GF-D8 (cell line): ENCODE data around the gene GALNT2.

Source experiments
- DNase-seq: peaks from one replicate; lab custom pipeline; 2025; lab: John Stamatoyannopoulos, UW

GALNT2 gene

DNA sequence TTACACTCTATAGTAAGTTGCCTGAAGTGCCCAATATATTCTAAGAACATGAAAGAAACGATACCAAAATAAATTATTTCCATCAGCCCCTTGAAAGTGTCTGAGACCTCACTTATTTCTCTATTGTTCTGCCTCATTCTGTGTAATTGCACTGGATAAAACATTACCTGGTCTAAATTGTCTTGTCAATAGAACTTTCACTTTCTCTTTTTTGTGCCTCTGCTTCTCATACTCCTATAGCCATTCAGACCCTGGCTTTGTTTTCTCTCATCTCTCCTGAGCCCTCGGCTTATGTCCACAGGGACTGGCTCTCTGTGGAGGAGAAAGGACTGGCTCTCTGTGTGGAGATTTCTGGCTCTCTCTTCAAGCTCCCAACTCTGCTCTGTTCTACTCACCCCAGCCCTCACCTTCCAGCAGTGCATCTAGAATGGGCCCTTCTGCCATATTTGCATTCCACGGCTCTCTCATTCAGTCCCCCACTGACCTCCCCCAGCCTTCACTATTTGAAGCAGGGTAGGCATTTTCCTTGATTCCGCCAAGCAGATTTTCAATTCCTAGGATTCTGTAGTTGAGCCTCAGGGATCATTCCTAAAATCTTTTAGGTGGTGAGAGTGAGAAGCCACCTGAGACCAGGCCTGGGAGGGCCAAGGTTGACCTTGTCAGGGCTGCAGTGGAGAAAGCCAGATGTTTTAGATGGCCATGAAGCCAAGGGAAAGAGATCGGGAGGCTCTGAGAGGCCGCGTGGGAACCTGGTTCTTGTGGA is 15.9 kb upstream of the GALNT2 start:
- no peak for DNase-seq

DNA sequence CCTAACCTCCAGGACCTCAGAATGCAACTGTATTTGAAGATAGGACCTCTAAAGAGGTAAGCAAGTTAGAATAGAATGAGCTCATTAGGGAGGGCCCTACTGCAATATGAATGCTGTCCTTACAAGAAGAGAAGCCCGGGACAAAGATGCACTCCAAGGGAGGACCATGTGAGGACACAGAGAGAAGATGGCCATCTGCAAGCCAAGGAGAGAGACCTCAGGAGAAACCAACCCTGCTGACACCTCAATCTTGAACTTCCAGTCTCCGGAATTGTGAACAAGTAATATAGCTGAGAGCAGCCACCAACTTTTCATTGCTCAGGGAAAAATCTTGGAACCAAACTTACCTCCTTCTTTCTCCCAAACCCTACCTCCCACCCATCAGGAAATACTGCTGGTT is 15.0 kb upstream of the GALNT2 start:
- no peak for DNase-seq

DNA sequence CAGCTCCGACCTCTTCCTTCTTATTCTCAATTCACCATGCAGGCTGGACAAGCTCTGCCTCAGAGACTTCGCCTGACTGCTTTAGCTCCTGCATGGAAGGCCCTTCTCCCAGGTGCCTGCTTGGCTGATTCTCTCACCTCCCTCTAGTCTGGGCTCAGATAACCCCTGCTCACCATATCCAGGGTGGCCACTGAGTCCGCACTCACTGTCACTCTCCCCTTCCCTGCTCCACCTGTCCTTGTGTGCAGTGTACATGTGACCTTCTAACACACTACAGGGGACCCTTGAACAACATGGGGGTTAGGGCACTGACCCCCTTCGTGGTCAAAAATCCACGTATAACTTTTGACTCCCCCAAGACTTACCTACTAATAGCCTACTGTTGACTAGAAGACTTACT is 14.4 kb upstream of the GALNT2 start:
- no peak for DNase-seq

DNA sequence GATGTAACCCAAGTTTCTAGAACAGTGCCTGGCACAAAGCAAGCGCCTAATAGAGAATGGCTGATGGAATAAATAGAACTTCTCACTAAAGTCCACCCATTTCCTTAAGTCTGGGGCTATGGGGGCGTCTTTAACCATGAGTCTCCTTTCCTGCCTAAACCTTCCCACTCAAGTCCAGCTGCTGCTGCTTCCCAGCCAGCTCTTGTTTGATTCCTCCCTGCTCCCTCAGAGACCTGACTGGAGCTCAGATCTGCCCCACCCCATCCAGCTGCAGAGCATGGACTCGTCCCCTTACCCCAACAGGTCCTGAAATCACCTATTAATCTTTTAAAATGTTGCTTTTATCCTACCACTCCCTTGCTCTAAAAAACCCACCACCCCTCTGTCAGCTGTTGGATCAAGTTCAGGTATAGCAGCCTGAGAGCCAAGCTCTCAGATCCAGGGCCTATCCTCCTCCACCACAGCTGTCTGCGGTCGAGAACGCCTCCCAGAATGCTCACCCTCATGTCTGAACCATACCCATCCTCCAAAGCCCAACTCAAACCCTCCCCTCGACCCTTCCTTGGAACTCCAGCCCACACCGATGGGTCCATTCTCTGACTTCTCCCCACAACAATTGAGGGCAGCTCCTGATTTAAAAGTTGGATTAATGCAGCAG is 12.8 kb upstream of the GALNT2 start:
- no peak for DNase-seq

DNA sequence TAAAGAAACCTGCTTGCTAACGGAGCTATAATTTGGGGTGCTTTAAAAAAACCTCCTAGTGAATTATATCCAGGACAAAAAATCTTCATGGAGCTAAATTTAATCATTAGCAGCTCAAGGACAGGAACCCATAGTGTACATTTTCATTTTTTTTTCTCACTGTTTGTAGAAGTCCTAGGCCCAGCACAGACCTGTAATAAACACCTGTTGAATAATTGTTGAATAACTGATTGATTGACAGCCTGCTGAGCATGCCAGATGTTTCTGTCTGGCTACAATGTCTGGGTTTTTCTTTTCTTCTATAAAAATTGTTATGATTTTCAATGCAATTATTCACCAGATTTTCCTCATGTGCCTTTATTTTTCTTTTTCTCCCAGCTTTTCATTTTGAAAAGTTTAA is 10.9 kb upstream of the GALNT2 start:
- no peak for DNase-seq

DNA sequence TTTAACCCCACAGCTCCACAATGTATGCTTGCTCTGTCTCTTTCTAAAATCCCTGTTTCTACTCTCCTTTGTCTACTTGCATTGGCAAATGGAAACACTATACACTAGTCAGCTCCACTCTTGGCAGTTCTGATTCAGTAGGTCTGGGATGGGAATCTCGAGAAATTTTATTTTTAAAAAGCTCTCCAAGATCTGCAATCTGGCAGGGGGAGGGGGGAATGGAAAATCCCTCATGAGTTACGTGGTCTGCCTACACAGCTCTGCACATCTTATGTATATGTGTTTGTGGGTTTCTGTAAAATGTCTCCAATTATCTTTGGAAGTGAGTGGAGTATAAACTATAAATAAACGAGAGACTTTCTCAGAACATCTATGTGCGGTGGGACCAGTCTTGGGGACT is 9.9 kb upstream of the GALNT2 start:
- DNase-seq, result no peak

DNA sequence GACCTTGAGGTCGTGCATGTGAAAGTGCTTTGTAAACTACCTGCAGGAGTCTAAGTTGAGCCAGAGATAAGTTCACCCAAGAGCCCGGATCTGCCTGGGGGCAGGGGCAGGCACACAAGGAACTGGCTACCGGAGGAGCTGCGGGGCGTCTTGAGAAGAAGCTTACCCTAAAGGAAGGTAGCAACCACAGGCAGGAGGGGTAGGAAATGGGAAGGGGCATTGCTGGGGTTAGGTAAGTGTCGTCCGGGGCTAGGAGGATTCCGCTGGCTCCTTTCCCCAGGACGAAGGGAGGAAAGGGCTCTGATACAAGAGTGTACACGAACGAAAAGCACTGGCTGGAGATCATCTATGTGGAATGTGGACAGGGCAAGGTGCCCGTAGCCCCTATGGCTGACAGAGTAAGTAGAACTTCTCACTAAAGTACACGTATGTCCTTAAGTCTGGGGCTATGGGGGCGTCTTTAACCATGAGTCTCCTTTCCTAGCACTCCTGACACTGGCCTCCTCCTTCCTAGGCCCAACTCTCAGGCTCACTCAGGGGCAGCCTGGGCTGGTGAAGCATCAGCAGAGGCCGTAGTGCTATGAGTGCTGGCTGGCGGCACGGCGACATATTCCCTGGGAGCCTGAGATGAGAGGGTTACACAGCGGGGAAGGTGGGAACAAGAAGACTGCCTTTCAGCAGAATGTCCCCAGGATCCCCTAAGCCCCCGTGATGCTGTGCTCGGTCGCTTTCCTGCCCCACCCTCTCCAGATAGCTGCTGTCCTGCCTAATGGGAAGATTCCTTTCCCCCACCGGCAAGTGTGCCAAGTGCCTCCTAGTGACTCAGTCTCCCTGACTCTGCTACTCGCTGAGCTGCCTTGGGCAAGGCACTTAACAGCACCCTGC is 9.1 kb upstream of the GALNT2 start:
- DNase-seq, result no peak

DNA sequence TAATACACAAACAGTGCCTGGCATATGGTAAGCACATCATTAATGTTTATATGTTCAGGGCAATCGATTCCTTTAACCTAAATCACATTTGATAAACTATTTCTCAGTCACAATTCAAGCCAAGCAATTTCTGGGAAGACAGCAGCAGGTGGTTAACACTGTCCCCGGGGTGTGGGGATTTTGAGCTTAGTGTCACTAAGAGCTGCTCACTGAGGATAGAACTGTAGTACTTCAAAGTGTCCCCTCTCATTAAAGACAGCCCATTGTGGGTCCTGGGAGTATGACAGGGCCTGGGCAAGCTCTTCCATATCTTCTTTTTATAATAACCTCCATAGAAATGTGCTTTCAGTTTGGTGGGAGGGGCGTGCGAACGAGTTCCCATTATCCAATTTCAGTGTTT is 8.4 kb upstream of the GALNT2 start:
- DNase-seq, result no peak

DNA sequence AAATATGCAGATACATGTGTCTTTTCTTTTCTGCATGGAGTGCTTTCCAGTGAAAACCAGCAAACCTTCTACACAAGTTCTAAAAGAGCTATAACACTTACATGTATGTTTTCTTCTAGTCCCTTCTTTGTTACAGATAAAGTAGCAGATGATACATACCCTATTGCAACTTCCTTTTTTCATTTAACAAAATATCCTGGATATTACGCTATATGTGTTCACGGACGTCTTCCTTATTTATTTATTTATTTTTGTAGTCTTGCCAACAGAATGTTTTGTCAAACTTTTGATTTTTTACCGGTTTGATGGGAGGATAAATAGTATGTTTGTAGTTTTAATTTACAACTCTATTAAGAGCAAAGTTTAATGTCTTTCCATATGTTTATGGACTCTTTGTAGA is 5.2 kb upstream of the GALNT2 start:
- no peak for DNase-seq

DNA sequence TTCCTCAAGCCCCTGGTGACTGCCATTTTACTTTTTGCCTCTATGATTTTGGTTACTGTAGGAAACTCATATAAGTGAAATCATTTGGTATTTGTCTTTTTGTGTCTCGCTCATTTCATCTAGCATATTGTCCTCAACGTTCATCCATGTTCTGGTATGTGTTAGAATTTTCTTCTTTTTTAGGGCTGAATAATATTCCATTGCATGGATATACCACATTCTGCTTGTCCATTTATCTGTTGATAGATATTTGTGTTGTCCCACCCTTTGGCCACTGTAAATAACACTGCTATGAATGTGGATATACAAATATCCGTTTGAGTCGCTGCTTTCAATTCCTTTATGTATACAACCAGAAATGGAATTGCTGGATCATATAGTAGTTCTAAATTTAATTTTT is 4.5 kb upstream of the GALNT2 start:
- no peak for DNase-seq

DNA sequence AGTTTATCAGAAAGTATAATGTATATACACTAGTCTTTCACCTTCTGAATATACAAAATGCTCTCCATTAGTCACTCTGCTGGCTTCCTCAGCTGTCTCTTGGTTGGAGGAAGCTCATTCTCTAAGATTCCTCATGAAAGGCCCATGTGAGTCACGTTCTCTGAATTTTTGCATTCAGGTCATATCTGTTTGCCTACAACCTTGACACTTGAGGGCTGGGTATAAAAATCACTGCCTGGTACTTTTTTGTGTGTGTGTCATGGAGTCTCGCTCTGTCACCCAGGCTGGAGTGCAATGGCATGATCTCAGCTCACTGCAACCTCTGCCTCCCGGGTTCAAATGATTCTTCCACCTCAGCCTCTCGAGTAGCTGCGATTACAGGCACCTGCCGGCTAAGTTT is 2.8 kb upstream of the GALNT2 start:
- no peak for DNase-seq

DNA sequence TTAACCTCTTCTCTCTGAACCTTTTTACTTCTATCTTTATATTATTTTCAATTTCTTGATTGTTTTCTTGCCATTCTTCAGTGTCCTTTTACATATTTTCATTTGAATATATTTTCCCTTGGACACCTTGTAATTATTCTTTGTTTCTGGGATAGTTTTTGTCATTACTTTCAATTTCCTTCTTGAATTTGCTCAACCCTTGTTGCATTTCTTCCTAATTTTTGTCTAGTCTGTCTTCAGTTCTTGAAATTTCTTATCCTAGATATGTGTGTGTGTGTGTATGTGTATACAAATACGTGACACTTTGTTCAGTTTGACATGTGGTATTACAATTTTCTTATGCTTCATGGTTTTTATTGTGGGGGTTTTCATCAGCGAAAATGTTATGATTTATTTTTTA is 1.9 kb upstream of the GALNT2 start:
- no peak for DNase-seq

DNA sequence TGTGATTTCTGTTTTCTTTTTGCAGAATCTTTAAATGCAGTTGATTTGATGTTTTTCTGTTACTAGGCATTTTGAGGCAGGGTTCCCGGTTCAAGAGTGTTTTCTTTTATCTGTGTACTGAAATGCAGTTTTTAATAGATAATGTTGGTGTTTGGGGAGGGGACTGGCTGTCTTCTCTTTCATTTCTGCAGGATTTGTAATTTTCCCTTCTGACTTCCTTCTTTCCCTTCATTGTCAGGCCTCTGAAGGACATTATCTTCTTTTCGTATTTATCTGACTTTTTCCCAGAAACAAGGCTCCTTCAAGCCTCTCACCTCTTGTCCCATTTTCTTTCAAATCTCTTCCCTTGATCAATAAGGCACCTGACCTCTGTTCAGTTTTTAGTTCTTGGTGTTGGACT is 1.5 kb upstream of the GALNT2 start:
- DNase-seq, result no peak

DNA sequence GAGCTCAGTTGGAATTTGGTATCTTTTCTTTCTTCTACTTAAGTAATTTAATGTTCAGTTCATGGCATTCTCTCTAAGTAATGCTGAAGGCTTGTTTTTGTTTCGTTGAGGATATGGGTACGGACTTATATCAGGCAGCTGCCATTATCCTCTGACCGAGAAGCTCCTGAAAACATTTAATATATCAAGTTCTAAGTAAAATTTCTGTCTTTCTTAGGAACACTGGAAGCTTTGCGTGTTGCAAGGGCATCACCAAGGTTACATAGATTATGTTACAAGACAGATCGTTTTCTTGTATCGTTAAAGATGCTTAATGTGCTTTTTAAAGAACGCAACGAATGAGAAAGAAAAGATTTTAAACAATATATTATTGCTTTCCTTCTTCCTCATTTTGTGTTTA is 1.0 kb upstream of the GALNT2 start:
- peak; percentile 27 for DNase-seq

DNA sequence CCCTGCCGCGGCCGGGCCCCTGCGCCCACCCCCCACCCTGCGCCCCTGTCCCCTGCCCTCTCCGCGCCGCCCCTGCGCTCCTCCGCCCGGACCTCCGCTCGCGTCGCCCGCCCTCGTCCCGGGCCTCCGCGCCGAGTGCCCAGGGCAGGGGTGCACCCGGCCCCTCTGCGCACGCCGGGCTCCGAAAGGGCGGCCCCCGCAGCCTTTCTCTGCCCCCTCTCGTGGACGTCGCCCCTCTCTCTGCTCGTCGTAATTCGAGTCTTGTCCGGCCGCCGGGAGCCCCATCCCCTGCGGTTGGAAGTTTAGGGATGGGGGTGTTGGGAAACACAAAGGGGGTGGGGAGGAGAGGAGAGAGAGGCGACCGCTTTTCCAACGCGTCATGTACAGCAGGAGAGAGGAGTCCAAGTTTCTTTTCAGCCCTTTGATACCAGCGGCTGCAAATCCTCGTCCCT is 407 bp downstream of the GALNT2 start:
- DNase-seq, result no peak

DNA sequence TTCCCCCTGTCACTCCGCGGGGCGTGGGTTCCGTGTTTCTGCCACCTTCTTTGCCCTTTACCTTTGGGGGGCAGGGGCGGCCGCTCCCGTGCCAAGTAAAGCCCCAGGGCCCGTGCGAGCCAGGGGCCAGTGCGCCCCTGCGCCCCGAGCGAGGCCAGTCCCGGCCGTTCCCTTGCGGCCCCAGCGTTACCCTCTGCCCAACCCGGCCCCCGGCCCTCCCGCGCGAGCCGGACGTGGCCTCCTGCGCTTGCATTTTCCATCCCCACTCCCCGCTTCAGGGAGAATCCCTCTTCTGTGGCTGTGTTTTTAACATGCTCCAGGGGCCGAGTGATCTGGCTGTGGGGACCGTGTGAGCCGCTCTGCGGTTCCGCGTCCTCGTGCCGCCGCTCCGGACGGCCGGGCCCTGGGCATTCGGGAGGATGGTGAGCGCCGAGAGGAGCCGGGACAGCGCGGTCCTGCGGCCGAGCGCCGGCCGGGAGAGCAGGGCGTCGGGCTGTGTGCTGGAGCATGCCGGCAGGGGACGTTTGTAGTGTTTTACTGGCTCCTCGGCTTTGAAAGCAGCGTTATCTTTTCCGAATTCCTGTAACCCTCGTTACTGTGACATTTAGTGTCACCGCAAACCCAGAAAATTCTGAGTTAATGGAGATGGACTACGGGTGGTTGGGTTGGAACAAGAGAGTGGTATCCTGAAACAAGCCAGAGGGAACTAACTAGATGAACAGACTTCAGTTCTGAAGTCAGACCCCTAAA is 1.0 kb downstream of the GALNT2 start:
- no peak for DNase-seq

DNA sequence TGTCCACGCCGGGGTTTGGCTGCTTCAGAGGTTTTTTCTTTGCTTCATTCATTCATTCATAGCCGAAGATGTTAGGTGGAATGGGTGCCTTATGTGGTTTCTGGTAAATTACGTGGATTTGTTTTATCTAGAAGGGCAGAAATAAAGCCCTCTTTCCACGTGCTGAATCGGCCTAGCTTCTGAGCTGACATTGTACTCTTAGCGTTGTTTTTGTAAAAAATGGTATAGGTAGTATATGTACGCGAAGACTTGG is 1.5 kb downstream of the GALNT2 start:
- DNase-seq, result no peak

DNA sequence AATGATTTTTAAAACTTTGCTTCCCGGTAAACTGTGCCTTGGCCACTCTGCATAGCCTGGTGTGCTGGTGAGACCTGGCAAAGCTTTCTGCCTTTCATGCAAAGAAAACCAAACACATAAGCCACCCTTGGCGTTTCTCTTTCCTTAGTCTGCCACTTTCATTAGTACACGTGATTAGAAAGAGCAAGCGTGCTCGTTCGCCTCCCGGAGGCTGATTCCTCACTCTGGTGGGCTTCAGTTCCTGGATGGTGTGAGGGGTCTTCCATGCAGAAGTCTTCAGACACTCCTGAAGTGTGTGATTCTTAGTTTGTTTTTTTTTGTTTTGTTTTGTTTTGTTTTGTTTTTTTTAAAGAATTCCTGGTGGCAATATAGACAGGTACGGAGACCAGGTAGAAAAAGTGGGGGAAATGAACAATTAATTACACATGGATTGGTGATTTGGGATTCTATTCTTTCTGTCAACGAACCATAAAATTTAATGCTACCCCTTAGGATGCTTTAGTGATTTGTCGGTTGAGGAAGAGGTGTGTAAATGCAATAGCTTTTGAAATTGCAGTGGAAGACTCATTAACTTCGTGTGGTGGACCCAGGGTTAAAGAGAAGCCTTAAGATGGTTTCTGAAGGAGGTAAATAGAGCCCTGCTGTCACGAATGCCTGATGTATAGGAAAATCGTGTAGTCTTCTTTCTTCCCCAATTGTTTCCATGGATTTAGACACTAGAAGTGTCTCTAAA is 2.1 kb downstream of the GALNT2 start:
- DNase-seq, result peak; percentile 12

DNA sequence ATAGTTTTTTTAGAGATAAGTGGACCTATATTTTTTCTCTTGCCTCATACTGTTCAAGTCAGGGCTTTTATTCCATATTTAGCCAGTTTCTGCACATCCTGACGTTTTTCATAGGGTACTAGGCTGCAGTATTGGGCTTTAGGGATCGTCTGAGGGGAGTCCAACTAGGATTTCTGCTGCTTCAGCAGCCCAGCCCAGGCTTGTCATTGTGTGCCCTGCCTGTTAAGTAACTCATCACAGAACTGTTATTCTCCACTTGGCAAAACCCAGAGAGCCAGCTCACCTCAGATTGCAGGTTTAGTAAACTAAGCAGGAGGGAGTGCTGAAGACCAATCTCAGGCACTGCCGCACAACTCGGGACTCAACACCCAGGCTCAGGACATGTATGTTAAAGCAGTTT is 2.8 kb downstream of the GALNT2 start:
- no peak for DNase-seq

DNA sequence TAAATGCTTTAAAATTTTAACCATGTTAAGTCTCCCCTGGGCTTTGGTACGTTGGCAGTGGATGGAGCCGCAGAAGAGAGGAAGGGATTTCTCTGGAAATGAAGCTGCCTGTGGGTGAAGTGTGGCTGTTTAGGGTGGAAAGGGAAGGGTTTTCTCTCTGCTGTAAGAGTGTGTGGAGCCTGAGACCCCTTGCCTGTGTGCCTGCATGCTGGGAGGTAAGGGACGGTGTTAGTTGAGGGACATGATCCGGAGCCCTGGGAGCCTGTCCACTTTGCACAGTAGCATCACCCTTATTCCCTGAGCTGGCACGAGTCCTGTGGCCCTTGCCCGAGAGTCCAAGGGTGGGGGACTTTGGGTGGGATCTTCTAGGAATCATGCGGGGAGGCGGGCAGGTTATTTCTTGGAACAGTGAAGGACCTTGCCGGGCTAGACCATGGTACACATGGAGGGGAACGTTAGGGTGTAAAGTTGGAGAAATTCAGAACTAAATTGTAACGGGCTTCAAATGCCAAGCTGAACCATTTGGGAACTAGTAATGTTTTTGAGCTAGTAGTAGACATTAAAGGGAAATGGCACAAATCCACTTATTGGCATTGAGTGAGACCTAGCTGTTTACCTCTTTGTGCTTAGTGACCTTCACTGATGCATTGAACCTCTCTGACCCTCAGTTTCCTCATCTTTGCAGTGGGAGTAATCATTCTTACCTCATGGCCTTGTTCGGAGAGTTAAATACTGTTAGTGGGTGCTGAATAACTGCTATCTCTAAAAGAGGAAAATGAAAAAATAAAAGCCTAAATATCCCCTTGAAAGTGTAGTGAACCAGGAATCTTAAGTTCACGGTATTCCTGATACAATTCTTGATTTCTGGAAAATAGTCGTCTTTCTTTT is 3.5 kb downstream of the GALNT2 start:
- no peak for DNase-seq

DNA sequence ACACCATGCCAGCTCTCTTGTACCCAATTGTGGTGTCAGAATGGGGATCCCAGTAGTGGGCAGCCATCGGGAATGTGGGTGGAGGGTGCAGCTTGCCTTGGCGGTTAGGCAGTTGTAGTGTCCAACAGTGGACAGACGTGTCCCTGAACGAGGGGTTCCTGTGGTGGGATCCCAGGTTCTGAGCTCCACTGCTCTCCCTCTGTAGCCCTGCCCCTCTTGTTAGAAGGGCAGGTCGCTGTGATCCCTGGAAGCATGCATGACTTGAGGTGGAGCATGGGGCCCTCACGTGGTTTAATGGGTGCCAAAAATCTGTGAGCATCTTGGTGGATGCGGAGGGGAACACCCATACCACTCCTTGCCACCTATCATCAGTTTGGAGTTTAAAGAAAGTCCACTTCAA is 4.3 kb downstream of the GALNT2 start:
- DNase-seq, result no peak
